Right ventricle myocardium superior (tissue), 1 donor: ENCODE data around the gene TTC34. TPM values are rescaled to one million over a fixed set of nuclear protein-coding genes. Genes with fewer than 3 reads are reported as not detected.

Experiments used
- ATAC-seq: fragments of 200-7000 bp; cut with Tn5 transposase; one replicate; pipeline ENCODE4 v1.9.1; 2020; ENCODE audit warnings: mild to moderate bottlenecking; ENCODE audit not compliant: poor library complexity
- DNase-seq: peaks from one replicate; pipeline ENCODE4 v3.0.0-alpha.2; 2020
- intact Hi-C: fragments of 100-400 bp; cut with DNase I; formaldehyde crosslinking; loops from one replicate; pipeline ENCODE4 v1.11.2; 2022
- total RNA-seq: library from RNA; stranded (reverse); fragmentation: NEBNext Ultra II Directional; extraction: Animal tissue kit (Norgen Biotek cat#: 25700); gene quantifications from one replicate; pipeline ENCODE4 v1.2.1, GENCODE V29; 2021
- donor health status: DM: no; HTN: yes; CAD: no; lungs with severe emphysema.

Gene TTC34
- total RNA-seq, 1 donor from 2014 or later = 0.56 TPM

GRCh38 chr1:2819831-2820730 is 18.6 kb upstream of the TTC34 start:
- intact Hi-C loops = loop anchor here (5.0 kb wide), 1 partner anchor 602 kb away; no protein-coding TSS in a partner anchor
- ATAC-seq = no peak
- DNase-seq = peak; percentile 33

GRCh38 chr1:2819429-2819828 is 17.9 kb upstream of the TTC34 start:
- DNase-seq = peak; percentile 27
- ATAC-seq = no peak
- intact Hi-C loops = no loop called here

- DNase-seq (peak; percentile 39), ATAC-seq (no peak)
- intact Hi-C loops = no loop called here
Measured at GRCh38 chr1:2817784-2818564, 16.5 kb upstream of the TTC34 start.

- DNase-seq = peak; percentile 24
- ATAC-seq = no peak
- intact Hi-C loops = no loop called here
Measured at GRCh38 chr1:2816786-2817185, 15.3 kb upstream of the TTC34 start.

GRCh38 chr1:2815551-2815950 is 14.1 kb upstream of the TTC34 start:
- intact Hi-C loops = no loop called here
- no peak for ATAC-seq
- DNase-seq = peak; percentile 17

GRCh38 chr1:2814511-2815075 is 13.1 kb upstream of the TTC34 start:
- DNase-seq = peak; percentile 25

GRCh38 chr1:2812939-2813653 is 11.6 kb upstream of the TTC34 start:
- DNase-seq = no peak
- ATAC-seq = no peak
- intact Hi-C loops = no loop called here

More at GRCh38 chr1:2814511-2815075, 13.1 kb upstream of the TTC34 start:
- intact Hi-C loops = no loop called here
- no peak for ATAC-seq

- intact Hi-C loops = no loop called here
- ATAC-seq = no peak
- DNase-seq = no peak
Measured at GRCh38 chr1:2812136-2812535, 10.6 kb upstream of the TTC34 start.

- ATAC-seq (no peak), DNase-seq (no peak)
- intact Hi-C loops = no loop called here
Measured at GRCh38 chr1:2811533-2811918, 10.0 kb upstream of the TTC34 start.

- intact Hi-C loops = no loop called here
- ATAC-seq (no peak), DNase-seq (no peak)
Measured at GRCh38 chr1:2810899-2811532, 9.5 kb upstream of the TTC34 start.

GRCh38 chr1:2810281-2810680 is 8.8 kb upstream of the TTC34 start:
- intact Hi-C loops = no loop called here
- DNase-seq = no peak
- no peak for ATAC-seq

- ATAC-seq (no peak), DNase-seq (no peak)
- intact Hi-C loops = no loop called here
Measured at GRCh38 chr1:2809656-2810055, 8.2 kb upstream of the TTC34 start.

GRCh38 chr1:2808831-2809605 is 7.5 kb upstream of the TTC34 start:
- intact Hi-C loops = no loop called here

GRCh38 chr1:2808386-2808705 is 6.9 kb upstream of the TTC34 start:
- DNase-seq (no peak), ATAC-seq (no peak)
- intact Hi-C loops = no loop called here

More at GRCh38 chr1:2808831-2809605, 7.5 kb upstream of the TTC34 start:
- DNase-seq (no peak), ATAC-seq (no peak)

GRCh38 chr1:2807678-2808385 is 6.3 kb upstream of the TTC34 start:
- DNase-seq (no peak), ATAC-seq (no peak)
- intact Hi-C loops = no loop called here

GRCh38 chr1:2807036-2807435 is 5.5 kb upstream of the TTC34 start:
- intact Hi-C loops = no loop called here
- DNase-seq = peak; percentile 8
- ATAC-seq = no peak

GRCh38 chr1:2806591-2806990 is 5.1 kb upstream of the TTC34 start:
- intact Hi-C loops = no loop called here
- no peak for DNase-seq
- ATAC-seq = no peak
